HG03439 (cell line): ENCODE data around the gene PIGS.
A peak's percentile ranks its signal among the peaks of the same experiment; 100 is the strongest.
"Not testable (repeated sequence)": the region's sequence is repeated elsewhere in the genome, so short reads cannot be mapped to it uniquely, and the experiment has no call there.

ENCODE experiments used
- ATAC-seq: cut with Tn5 transposase; IDR thresholded peaks from one replicate; pipeline ENCODE4 v1.9.1; 2021; ENCODE audit warnings: mild to moderate bottlenecking, moderate library complexity; ENCODE audit not compliant: unreplicated experiment

PIGS gene

GRCh38 chr17:28571361-28572122 lies at the start of gene PIGS:
PIGS (minus strand) TSS chr17:28571524; CDS start chr17:28571496, 28 bp downstream.
- ATAC-seq: peak; percentile 70

GRCh38 chr17:28620010-28620409 lies 48.7 kb upstream of the PIGS start:
- ATAC-seq: no peak

- ATAC-seq: no peak
Measured at GRCh38 chr17:28618464-28618863, 47.1 kb upstream of the PIGS start.

- ATAC-seq: no peak
Measured at GRCh38 chr17:28616281-28616680, 45.0 kb upstream of the PIGS start.

GRCh38 chr17:28615260-28615940 lies 44.1 kb upstream of the PIGS start:
- no peak for ATAC-seq

- no peak for ATAC-seq
Measured at GRCh38 chr17:28613931-28614381, 42.6 kb upstream of the PIGS start, which contains the start of gene RSKR. RSKR (minus strand) TSS chr17:28614185; CDS start chr17:28614161, 24 bp downstream.

GRCh38 chr17:28612936-28613872 lies 41.9 kb upstream of the PIGS start:
- ATAC-seq: no peak

GRCh38 chr17:28612531-28612930 lies 41.2 kb upstream of the PIGS start:
- ATAC-seq: no peak

- no peak for ATAC-seq
Measured at GRCh38 chr17:28610376-28610775, 39.1 kb upstream of the PIGS start.

GRCh38 chr17:28604031-28604430 lies 32.7 kb upstream of the PIGS start:
- not testable (repeated sequence) for ATAC-seq

- peak; percentile 48 for ATAC-seq
Measured at GRCh38 chr17:28599311-28600184, 28.2 kb upstream of the PIGS start.

- ATAC-seq: peak; percentile 84
Measured at GRCh38 chr17:28598799-28599310, 27.5 kb upstream of the PIGS start, which contains the start of gene SPAG5. SPAG5 (minus strand) TSS chr17:28599025; CDS start chr17:28598946, 79 bp downstream.

- ATAC-seq: no peak
Measured at GRCh38 chr17:28598389-28598788, 27.1 kb upstream of the PIGS start.

GRCh38 chr17:28597606-28598383 lies 26.5 kb upstream of the PIGS start:
- no peak for ATAC-seq

- no peak for ATAC-seq
Measured at GRCh38 chr17:28592260-28592659, 20.9 kb upstream of the PIGS start.

GRCh38 chr17:28585851-28586250 lies 14.5 kb upstream of the PIGS start:
- no peak for ATAC-seq

GRCh38 chr17:28584434-28584833 lies 13.1 kb upstream of the PIGS start:
- no peak for ATAC-seq

GRCh38 chr17:28582513-28582912 lies 11.2 kb upstream of the PIGS start:
- no peak for ATAC-seq

- no peak for ATAC-seq
Measured at GRCh38 chr17:28580959-28581358, 9.6 kb upstream of the PIGS start.
